ENCODE results near the gene ZFAND4.
A peak's percentile ranks its signal among the peaks of the same experiment; 100 is the strongest.
"Not testable (repeated sequence)": the region's sequence is repeated elsewhere in the genome, so short reads cannot be mapped to it uniquely, and the experiment has no call there.

The ZFAND4 gene

GRCh38 chr10:45580371-45581215 is 92.0 kb downstream of the ZFAND4 start:
- DNase-seq (ENCODE audit: extremely low read depth, insufficient read length), result peak; percentile 36
- TF ChIP-seq CTCF (IDR thresholded peaks at IDR 0.05; ENCODE audit: insufficient read depth, low read length, poor library complexity, severe bottlenecking), result no peak
- no peaks in the 10 kb centered on the region for H3K27me3 ChIP-seq (replicated peaks; ENCODE audit: control insufficient read depth, insufficient read depth, low read length)
- H3K4me3 ChIP-seq (replicated peaks; ENCODE audit: low read depth, low read length), result peak overlapping the region; percentile 70
- H3K36me3 ChIP-seq (ENCODE audit: control insufficient read depth, insufficient read depth, low read length), result no peaks in the 10 kb centered on the region

GRCh38 chr10:45578384-45578971 is 94.1 kb downstream of the ZFAND4 start:
- DNase-seq (ENCODE audit: extremely low read depth, insufficient read length), result no peak
- no peak for TF ChIP-seq CTCF (IDR thresholded peaks at IDR 0.05; ENCODE audit: insufficient read depth, low read length, poor library complexity, severe bottlenecking)
- Histone ChIP-seq H3K4me3 (replicated peaks; ENCODE audit: low read depth, low read length) (no peak overlapping the region), H3K36me3 (ENCODE audit: control insufficient read depth, insufficient read depth, low read length) (no peaks in the 10 kb centered on the region), H3K27me3 (replicated peaks; ENCODE audit: control insufficient read depth, insufficient read depth, low read length) (no peaks in the 10 kb centered on the region)

- no peaks in the 10 kb centered on the region for H3K27me3 ChIP-seq (replicated peaks; ENCODE audit: control insufficient read depth, insufficient read depth, low read length)
- no peaks in the 10 kb centered on the region for H3K36me3 ChIP-seq (ENCODE audit: control insufficient read depth, insufficient read depth, low read length)
- DNase-seq (ENCODE audit: extremely low read depth, insufficient read length), result no peak
- H3K4me3 ChIP-seq (replicated peaks; ENCODE audit: low read depth, low read length), result no peak overlapping the region
- no peak for TF ChIP-seq CTCF (IDR thresholded peaks at IDR 0.05; ENCODE audit: insufficient read depth, low read length, poor library complexity, severe bottlenecking)
Observed at GRCh38 chr10:45575966-45576597, 96.5 kb downstream of the ZFAND4 start.

GRCh38 chr10:45575032-45575761 is 97.4 kb downstream of the ZFAND4 start:
- not testable (repeated sequence) for H3K27me3 ChIP-seq (replicated peaks; ENCODE audit: control insufficient read depth, insufficient read depth, low read length); H3K4me3 ChIP-seq (replicated peaks; ENCODE audit: low read depth, low read length); H3K36me3 ChIP-seq (ENCODE audit: control insufficient read depth, insufficient read depth, low read length); DNase-seq (ENCODE audit: extremely low read depth, insufficient read length)

GRCh38 chr10:45569471-45569870 is 103.1 kb downstream of the ZFAND4 start:
- Histone ChIP-seq H3K27me3 (replicated peaks; ENCODE audit: control insufficient read depth, insufficient read depth, low read length) (no peaks in the 10 kb centered on the region), H3K36me3 (ENCODE audit: control insufficient read depth, insufficient read depth, low read length) (no peaks in the 10 kb centered on the region)
- TF ChIP-seq CTCF (IDR thresholded peaks at IDR 0.05; ENCODE audit: insufficient read depth, low read length, poor library complexity, severe bottlenecking), result no peak

More at GRCh38 chr10:45569471-45569870, 103.1 kb downstream of the ZFAND4 start:
- DNase-seq (ENCODE audit: extremely low read depth, insufficient read length), result no peak
- H3K4me3 ChIP-seq (replicated peaks; ENCODE audit: low read depth, low read length), result no peak overlapping the region

Data from GM06990 (cell line).